Astrocyte (in vitro differentiated cells and primary cell): ENCODE data around the gene ARMC9.

Source experiments
- EZH2 ChIP-seq: IDR thresholded peaks from 2 replicates; pipeline ENCODE4 v1.6.1; 2012; ENCODE audit warnings: mild to moderate bottlenecking, low read length, inconsistent platforms; ENCODE audit not compliant: insufficient read depth
- TF ChIP-seq, protein P1 (sequence below): IDR thresholded peaks from 2 replicates; pipeline ENCODE4 v1.5.1; 2011; ENCODE audit warnings: low read depth, mild to moderate bottlenecking, inconsistent platforms, low read length, moderate library complexity; ENCODE audit not compliant: insufficient read depth

DNA sequence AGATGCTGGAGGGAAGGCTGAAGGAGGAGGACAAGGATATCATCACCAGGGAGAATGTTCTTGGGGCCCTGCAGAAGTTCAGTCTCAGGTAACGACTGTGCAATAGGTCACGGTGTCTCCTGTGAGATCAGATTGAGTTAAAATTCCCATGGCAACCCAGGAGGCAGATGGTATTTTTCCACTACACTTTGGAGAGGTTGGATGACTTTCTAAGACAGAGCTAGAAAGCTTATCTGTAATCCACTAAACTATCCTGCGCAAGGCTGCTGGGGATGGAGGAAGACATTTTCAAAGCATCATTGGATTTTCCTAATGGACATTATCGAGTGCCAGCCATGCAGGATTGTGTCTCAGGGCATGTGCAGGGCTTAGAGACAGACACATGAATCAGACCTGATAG lies 74.6 kb downstream of the ARMC9 start:
- TF ChIP-seq, protein P1, sequence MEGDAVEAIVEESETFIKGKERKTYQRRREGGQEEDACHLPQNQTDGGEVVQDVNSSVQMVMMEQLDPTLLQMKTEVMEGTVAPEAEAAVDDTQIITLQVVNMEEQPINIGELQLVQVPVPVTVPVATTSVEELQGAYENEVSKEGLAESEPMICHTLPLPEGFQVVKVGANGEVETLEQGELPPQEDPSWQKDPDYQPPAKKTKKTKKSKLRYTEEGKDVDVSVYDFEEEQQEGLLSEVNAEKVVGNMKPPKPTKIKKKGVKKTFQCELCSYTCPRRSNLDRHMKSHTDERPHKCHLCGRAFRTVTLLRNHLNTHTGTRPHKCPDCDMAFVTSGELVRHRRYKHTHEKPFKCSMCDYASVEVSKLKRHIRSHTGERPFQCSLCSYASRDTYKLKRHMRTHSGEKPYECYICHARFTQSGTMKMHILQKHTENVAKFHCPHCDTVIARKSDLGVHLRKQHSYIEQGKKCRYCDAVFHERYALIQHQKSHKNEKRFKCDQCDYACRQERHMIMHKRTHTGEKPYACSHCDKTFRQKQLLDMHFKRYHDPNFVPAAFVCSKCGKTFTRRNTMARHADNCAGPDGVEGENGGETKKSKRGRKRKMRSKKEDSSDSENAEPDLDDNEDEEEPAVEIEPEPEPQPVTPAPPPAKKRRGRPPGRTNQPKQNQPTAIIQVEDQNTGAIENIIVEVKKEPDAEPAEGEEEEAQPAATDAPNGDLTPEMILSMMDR: no peak
- TF ChIP-seq EZH2: no peak
